ENCODE measurements around the gene IL11RA. TPM values are rescaled to one million over a fixed set of nuclear protein-coding genes. Genes with fewer than 3 reads are reported as not detected.

IL11RA gene
- total and polyA plus RNA-seq, 2 experiments from 2014 or later = 88.2 to 98.7 TPM

DNA sequence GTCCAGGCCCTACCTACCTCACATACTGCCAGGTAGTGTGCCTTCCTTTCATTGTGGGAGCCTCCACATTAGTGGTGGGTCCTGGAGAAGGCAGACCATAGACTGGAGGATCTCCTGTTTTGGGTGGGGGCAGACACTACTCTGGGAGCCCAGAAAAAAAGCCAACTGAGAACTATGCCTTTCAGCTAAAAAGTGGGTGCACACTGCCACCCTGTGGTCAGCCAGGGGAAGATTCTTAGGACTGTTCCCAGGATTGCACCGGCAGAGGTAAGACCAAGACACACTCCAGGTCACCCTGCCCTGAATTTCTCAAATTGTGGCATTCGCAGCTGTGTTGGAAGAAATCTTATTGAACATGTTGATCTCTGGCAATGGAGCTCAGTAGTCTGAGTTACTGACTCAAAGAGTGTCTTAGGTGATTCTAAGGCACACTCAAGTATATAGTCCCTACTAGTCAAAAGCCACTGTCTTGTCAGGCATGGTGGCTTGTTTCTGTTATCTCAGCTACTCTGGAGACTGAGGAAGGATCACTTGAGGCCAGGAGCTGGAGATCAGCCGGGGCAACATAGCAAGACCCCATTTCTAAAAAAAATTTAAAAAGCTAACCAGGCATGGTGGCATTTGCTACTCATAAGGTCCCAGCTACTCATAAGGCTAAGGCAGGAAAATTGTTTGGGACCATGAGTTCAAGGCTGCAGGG lies 18.0 kb upstream of the IL11RA start:
- Histone ChIP-seq H3K36me3 (peaks cover 3% of the 10 kb centered on the region), H3K27ac (no peak overlapping the region), H3K4me1 (ENCODE audit: low read depth) (peaks cover 5% of the 10 kb centered on the region), H3K9me3 (ENCODE audit: low read depth) (no peaks in the 10 kb centered on the region), H3K27me3 (peaks cover 26% of the 10 kb centered on the region), H3K4me3 (no peak overlapping the region)
- DNase-seq (ENCODE audit: low read depth in 1 of 2, low spot score in 1 of 2) = peak; percentile 73 to 77
- TF ChIP-seq, protein P1, sequence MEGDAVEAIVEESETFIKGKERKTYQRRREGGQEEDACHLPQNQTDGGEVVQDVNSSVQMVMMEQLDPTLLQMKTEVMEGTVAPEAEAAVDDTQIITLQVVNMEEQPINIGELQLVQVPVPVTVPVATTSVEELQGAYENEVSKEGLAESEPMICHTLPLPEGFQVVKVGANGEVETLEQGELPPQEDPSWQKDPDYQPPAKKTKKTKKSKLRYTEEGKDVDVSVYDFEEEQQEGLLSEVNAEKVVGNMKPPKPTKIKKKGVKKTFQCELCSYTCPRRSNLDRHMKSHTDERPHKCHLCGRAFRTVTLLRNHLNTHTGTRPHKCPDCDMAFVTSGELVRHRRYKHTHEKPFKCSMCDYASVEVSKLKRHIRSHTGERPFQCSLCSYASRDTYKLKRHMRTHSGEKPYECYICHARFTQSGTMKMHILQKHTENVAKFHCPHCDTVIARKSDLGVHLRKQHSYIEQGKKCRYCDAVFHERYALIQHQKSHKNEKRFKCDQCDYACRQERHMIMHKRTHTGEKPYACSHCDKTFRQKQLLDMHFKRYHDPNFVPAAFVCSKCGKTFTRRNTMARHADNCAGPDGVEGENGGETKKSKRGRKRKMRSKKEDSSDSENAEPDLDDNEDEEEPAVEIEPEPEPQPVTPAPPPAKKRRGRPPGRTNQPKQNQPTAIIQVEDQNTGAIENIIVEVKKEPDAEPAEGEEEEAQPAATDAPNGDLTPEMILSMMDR (IDR thresholded peaks at IDR 0.05; ENCODE audit: low read depth, low read length) = peak; percentile 85

DNA sequence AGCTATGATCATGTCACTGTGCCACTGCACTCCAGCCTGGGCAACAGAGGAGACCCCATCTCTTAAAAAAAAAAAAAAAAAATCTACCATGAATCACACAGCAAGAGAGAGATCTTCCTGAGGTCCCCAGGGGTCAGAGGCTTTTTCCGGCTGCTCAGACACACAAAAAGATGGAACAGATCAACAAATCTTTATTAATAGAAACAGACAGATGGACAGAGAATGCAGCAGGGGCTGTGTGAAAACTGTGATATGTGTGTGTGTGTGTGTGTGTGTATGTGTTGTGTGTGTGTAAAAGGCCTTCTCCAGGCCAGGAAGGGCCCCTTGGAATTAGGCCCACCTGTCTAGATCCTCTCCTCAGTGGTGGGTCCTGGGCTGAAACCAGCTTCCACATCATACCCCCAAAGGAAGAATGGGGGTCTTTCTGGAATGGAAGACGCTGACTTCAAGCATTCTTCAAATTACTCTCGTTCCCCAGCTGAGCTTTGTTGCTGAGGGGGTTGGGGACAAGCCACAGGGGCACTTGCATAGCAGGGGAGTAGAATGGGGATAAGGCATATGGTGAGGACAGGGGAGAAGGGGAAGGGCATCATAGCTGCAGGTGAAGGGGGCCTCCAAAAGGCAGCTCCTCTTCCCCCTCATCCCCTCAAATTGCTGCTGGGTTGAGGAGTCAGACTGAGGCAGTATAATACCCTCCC lies 17.3 kb upstream of the IL11RA start:
- Histone ChIP-seq H3K36me3 (peaks cover 3% of the 10 kb centered on the region), H3K27ac (no peak overlapping the region), H3K27me3 (peaks cover 19% of the 10 kb centered on the region), H3K4me1 (ENCODE audit: low read depth) (peaks cover 5% of the 10 kb centered on the region), H3K9me3 (ENCODE audit: low read depth) (no peaks in the 10 kb centered on the region), H3K4me3 (no peak overlapping the region)
- TF ChIP-seq, protein P1 (IDR thresholded peaks at IDR 0.05; ENCODE audit: low read depth, low read length) = no peak
- DNase-seq (ENCODE audit: low read depth in 1 of 2, low spot score in 1 of 2) = no peak

DNA sequence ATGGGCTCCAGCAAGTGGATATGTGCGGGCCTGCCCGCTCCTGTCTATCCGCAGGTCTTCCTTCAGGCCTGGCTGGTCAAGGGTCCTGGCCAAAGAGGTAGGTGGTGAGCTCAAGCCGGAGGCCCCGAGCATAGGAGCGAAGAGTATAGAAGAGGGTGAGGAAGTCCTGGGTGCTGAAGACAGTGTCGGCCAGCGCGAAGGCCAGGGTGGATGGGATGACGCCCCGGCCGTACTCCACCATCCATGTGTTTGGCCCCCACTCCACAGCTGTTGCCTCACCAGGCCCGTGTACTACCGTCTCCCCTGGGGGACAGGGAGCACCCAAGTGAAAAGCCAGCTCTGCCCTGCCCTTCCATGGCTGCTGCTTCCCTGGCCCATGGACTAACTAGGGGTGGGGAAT lies 16.4 kb upstream of the IL11RA start:
- H3K9me3 ChIP-seq (ENCODE audit: low read depth) = no peaks in the 10 kb centered on the region
- TF ChIP-seq, protein P1 (IDR thresholded peaks at IDR 0.05; ENCODE audit: low read depth, low read length) = no peak
- H3K4me1 ChIP-seq (ENCODE audit: low read depth) = peaks cover 5% of the 10 kb centered on the region
- no peak for DNase-seq (ENCODE audit: low read depth in 1 of 2, low spot score in 1 of 2)
- no peak overlapping the region for H3K27ac ChIP-seq
- peaks cover 3% of the 10 kb centered on the region for H3K36me3 ChIP-seq
- H3K27me3 ChIP-seq = peaks cover 10% of the 10 kb centered on the region
- H3K4me3 ChIP-seq = no peak overlapping the region

DNA sequence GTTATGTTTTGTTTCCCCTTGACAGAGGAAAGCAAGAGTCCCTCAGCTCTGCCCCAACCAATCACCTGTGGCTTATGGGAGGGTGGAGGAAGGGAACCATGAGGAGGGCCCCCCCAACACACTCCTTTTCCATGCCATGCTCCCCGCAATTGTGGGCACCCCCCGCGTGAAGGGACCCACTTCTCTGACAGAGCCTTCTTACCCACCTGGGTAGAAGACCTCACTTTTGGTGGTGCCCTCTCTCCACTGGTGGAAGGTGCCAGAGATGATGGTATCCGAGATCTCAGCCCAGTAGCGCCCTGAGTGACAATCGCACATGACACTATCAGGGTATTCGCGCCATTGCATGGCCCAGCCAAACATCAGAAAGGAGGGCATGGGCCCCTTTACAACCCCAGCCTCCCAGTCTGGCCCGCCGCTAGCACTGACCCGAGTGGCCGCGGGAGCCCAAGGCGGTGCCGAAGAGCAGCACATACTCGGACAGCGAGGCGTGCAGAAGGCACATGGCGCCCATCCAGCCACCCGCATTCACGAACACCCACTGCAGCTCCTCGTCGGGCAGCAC lies 15.1 kb upstream of the IL11RA start:
- peak in 1 of 2 donors; percentile 49 for DNase-seq (ENCODE audit: low read depth in 1 of 2, low spot score in 1 of 2)
- TF ChIP-seq, protein P1 (IDR thresholded peaks at IDR 0.05; ENCODE audit: low read depth, low read length) = no peak
- Histone ChIP-seq H3K36me3 (peaks cover 3% of the 10 kb centered on the region), H3K27ac (no peak overlapping the region), H3K4me3 (peak overlapping the region; percentile 43), H3K27me3 (no peaks in the 10 kb centered on the region), H3K9me3 (ENCODE audit: low read depth) (no peaks in the 10 kb centered on the region), H3K4me1 (ENCODE audit: low read depth) (peaks cover 5% of the 10 kb centered on the region)

DNA sequence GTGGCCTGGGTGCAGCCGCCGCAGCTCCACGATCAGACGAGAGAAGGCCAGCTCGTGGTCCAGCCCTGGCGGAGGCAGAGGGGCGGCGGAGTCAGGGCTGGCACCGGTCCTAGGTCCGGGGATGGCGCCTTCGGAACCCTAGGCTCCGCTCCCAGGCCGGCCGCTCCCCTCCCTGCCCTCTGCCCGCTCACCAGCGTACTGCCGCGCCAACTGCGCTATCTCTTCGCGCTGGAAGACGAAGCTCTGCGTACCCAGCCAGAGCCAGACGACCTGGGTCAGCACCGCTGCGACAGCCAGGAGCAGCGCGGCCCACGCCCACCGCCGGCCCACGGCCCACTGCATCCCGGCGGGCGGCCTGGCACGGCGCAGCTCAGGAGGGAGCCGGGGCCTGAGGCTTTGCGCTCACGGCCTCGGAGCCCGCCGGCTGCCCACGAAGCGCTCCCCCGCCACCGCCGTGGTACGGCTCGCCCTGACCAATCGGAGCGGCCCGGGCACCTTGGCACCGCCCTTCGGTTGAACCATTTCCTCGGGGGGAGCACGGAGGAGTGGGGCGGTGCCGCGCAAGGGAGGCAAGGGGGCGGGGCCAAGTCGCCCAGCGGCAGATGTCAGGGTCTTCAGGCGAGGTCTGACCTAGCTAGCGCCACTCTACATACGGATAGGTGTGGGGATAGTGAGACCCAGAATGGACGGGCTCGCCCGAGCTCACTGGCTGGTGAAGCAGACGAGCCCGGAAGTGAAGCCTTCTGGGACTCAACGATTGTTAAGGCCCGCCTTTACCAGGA lies 14.4 kb upstream of the IL11RA start, which contains the start of gene SIGMAR1:
SIGMAR1 (minus strand) TSS at position 432 of the 782 bp plus-strand sequence; CDS start at position 342, 90 bp downstream.
- peaks cover 3% of the 10 kb centered on the region for H3K36me3 ChIP-seq
- H3K27me3 ChIP-seq = no peaks in the 10 kb centered on the region
- TF ChIP-seq, protein P1 (IDR thresholded peaks at IDR 0.05; ENCODE audit: low read depth, low read length) = no peak
- peaks cover 5% of the 10 kb centered on the region for H3K4me1 ChIP-seq (ENCODE audit: low read depth)
- peak within 1 kb of the TSS; percentile 43 for H3K4me3 ChIP-seq
- no peak within 1 kb of the TSS for H3K27ac ChIP-seq
- DNase-seq (ENCODE audit: low read depth in 1 of 2, low spot score in 1 of 2) = peak; percentile 94 to 96
- H3K9me3 ChIP-seq (ENCODE audit: low read depth) = no peaks in the 10 kb centered on the region

All from cardiac muscle cell (in vitro differentiated cells and primary cell).